AG10803 (cell line): ENCODE results near the gene GOLPH3L.
"Not testable (repeated sequence)": the region's sequence is repeated elsewhere in the genome, so short reads cannot be mapped to it uniquely, and the experiment has no call there.

ENCODE experiments used
- DNase-seq: peaks from one replicate; pipeline ENCODE4 v3.0.0; 2010; ENCODE audit warnings: low read depth
- H3K4me3 ChIP-seq: 2 replicates; pipeline ENCODE4 v1.5.1; 2011; ENCODE audit warnings: mild to moderate bottlenecking, low read length, control low read depth
- TF ChIP-seq, protein P1 (sequence below): conservative IDR thresholded peaks from 2 replicates; pipeline ENCODE4 v1.5.1; 2011; ENCODE audit warnings: mild to moderate bottlenecking, low read length, control low read depth, inconsistent platforms

The GOLPH3L gene

DNA sequence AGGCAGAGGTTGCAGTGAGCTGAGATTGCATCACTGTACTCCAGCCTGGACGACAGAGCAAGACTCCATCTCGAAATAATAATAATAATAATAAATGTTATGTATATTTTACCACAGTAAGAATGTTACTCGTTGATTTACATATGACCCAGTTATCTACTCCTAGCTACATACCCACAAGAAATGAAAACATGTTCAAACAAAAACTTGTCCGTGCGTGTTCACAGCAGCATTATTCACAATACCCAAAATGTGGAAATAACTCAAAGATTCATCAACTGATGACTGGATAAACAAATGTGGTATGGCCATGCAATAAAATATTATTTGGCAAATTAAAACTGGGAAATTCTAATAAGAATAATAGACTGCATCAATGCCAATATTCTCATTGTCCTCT, 35.8 kb downstream of the GOLPH3L start:
- DNase-seq = no peak
- TF ChIP-seq, protein P1, sequence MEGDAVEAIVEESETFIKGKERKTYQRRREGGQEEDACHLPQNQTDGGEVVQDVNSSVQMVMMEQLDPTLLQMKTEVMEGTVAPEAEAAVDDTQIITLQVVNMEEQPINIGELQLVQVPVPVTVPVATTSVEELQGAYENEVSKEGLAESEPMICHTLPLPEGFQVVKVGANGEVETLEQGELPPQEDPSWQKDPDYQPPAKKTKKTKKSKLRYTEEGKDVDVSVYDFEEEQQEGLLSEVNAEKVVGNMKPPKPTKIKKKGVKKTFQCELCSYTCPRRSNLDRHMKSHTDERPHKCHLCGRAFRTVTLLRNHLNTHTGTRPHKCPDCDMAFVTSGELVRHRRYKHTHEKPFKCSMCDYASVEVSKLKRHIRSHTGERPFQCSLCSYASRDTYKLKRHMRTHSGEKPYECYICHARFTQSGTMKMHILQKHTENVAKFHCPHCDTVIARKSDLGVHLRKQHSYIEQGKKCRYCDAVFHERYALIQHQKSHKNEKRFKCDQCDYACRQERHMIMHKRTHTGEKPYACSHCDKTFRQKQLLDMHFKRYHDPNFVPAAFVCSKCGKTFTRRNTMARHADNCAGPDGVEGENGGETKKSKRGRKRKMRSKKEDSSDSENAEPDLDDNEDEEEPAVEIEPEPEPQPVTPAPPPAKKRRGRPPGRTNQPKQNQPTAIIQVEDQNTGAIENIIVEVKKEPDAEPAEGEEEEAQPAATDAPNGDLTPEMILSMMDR = no peak
- H3K4me3 ChIP-seq = no peak overlapping the region

DNA sequence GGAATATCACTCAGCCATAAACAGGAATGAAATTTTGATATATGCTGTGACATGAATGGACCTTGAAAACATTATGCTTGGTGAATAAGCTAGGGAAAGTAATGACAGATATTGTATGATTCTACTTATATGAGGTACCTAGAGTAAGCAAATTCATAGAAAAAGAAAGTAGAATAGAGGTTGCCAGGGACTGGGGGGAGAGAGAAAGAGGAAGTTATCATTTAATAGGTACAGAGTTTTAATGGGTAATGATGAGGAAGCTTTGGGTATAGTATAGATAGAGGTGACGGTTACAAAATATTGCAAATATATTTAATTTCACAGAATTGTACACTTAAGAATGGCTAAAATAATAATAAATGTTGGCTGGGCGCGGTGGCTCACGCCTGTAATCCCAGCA, 36.4 kb downstream of the GOLPH3L start:
- TF ChIP-seq, protein P1 = no peak
- no peak for DNase-seq
- no peak overlapping the region for H3K4me3 ChIP-seq

DNA sequence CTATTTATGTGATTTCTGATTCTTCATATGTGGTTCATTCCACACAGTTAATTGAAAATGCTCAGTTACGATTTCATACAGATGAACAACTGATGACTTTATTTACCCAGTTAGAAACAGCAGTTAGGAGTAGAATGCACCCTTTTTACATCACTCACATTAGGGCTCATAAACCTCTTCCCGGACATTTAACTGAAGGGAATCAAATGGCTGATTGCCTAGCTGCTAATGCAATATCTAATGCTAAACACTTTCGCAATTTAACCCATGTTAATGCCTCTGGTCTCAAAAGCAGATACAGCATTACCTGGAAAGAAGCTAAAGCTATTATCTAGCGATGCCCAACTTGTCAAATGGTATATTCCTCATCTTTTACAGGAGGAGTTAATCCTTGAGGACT, 39.9 kb downstream of the GOLPH3L start:
- H3K4me3 ChIP-seq, DNase-seq: not testable (repeated sequence)

DNA sequence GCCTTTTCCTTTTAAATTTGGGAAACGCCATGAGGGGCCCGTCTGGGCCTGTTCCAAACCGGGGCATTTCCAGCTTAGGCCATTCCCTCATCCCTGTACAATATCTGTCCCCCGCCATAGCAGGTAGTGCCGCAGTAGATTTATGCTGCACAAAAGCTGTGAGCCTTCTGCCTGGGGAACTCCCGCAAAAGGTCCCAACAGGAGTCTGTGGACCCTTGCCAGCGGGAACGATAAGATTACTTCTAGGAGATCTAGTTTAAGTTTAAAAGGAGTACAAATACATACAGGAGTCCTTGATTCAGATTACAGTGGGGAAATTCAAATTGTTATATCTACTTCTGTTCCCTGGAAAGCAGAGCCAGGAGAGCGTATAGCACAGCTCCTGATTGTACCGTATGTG, 42.3 kb downstream of the GOLPH3L start:
- DNase-seq, H3K4me3 ChIP-seq: not testable (repeated sequence)

DNA sequence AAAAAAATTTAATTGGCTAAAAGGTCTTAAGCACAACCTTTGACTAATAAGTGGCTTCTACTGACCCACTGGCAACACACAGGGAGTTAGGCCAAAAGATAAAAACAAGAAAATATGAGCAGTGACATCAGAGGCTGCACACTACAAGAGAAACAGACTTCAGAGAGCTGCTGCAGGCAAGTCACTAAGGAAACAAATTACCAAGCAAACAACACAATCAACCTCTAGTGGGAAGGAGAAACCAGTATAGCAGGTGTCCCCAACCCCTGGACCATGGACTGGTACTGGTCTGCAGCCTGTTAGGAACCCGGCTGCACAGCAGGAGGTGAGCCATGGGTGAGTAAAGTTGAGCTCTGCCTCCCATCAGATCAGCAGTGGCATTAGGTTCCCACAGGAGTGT, 46.8 kb downstream of the GOLPH3L start:
- no peak for DNase-seq
- H3K4me3 ChIP-seq = no peak overlapping the region

DNA sequence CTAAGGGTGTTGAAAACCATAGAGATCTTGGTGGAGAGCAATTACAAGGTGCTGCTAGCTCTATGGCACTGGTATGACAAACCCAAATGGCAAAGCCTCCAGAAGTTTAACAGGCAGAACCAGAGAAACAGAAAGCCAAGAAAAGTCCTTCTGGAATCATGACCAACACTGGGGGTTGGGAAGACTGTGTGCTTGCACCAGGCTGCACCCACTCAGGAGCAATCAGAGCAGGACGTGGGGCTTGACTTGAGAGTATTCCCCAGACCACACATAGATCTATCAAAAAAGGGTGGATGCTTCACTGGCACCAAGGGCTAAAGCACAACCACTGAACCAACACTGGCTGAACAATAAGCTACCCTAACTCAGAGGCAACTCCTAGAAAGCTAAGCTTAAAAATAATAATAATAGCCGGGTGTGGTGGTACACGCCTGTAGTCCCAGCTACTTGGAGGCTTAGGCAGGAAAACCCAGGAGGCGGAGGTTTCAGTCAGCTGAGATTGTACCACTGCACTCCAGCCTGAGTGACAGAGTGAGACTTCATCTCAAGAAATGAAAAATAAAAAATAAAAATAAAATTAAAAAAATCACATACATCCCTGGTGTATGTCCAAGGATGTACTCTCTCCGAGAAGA, 47.4 kb downstream of the GOLPH3L start:
- H3K4me3 ChIP-seq = no peak overlapping the region
- DNase-seq = no peak
- TF ChIP-seq, protein P1 = no peak

More for the DNA sequence above, 46.8 kb downstream of the GOLPH3L start:
- TF ChIP-seq, protein P1 = no peak

DNA sequence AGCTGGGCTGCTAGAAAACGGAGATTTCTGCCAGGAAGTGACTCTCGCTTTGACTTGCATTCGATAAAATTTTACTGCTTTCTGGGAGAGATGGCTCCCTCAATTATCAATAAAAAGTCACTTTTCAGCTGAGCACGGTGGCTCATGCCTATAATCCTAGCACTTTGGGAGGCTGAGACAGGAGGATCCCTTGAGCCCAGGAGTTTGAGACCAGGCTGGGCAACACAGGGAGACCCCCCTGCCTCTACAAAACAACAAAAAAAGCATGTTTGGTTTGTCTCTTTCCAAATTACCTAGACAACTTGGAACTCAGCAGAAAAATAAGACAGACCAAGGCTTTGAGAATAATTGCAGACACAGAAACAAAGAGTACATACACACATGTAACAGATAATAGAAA, 54.7 kb downstream of the GOLPH3L start:
- DNase-seq = no peak
- no peak overlapping the region for H3K4me3 ChIP-seq
- TF ChIP-seq, protein P1 = no peak

DNA sequence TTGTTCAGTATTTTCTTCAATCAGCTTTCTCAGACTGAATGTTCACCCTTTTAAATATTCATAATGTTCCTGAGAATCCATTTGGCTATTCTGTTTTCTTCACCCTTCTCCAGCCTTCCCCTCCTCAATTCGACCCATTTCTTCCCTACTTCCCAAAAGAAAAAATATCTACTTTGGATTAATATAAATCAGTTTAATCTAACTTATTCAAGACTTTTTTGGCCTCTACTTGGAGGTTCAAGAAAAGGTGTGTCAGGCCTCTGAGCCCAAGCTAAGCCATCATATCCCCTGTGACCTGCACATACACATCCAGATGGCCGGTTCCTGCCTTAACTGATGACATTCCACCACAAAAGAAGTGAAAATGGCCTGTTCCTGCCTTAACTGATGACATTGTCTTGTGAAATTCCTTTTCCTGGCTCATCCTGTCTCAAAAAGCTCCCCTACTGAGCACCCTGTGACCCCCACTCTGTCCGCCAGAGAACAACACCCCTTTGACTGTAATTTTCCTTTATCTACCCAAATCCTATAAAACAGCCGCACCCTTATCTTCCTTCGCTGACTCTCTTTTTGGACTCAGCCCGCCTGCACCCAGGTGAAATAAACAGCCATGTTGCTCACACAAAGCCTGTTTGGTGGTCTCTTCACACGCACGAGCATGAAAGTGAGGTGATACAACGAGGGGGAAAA, 55.7 kb downstream of the GOLPH3L start:
- not testable (repeated sequence) for DNase-seq, H3K4me3 ChIP-seq

DNA sequence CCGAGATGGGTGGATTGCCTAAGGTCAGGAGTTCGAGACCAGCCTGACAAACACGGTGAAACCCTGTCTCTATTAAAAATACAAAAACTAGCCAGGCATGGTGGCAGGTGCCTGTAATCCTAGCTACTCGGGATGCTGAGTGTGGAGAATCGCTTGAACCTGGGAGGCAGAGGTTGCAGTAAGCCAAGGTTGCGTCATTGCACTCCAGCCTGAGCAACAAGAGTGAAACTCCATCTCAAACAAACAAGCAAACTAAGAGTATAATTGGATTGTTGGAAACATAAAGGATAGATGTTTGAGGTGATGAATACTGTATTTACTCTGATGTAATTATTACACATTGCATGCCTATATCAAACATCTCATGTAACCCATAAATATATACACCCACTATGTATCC, 58.5 kb downstream of the GOLPH3L start:
- DNase-seq, H3K4me3 ChIP-seq: not testable (repeated sequence)

DNA sequence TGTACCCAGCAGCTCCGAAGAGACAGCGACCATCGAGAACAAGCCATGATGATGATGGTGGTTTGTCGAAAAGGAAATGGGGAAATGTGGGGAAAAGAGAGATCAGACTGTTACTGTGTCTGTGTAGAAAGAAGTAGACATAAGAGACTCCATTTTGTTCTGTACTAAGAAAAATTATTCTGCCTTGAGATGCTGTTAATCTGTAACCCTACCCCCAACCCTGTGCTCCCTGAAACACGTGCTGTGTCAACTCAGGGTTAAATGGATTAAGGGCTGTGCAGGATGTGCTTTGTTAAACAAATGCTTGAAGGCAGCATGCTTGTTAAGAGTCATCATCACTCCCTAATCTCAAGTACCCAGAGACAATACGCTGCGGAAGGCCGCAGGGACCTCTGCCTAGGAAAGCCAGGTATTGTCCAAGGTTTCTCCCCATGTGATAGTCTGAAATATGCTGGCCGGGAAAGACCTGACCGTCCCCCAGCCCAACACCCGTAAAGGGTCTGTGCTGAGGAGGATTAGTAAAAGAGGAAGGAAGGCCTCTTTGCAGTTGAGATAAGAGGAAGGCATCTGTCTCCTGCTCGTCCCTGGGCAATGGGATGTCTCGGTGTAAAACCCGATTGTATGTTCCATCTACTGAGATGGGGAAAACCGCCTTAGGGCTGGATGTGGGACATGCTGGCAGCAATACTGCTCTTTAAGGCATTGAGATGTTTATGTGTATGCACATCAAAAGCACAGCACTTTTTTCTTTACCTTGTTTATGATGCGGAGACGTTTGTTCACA, 61.9 kb downstream of the GOLPH3L start:
- H3K4me3 ChIP-seq, DNase-seq: not testable (repeated sequence)
